G401 (cell line): ENCODE measurements around the gene XPO6. TPM values are rescaled to one million over a fixed set of nuclear protein-coding genes. Genes with fewer than 3 reads are reported as not detected.
"Not testable (repeated sequence)": the region's sequence is repeated elsewhere in the genome, so short reads cannot be mapped to it uniquely, and the experiment has no call there.

Experiments used
- DNase-seq: peaks from one replicate; pipeline ENCODE4 v3.0.0-alpha.2; 2015; ENCODE audit warnings: low spot score
- in situ Hi-C: cut with HindIII; loops from 2 replicates; pipeline ENCODE4 v1.10.0; 2016; ENCODE audit warnings: low sequenced_read_pairs, mixed read lengths
- total RNA-seq: library from RNA; depleted of rRNA; stranded (reverse); fragments of >200 nt; shearing (Covaris generic); gene quantifications from 2 replicates; pipeline ENCODE4 v1.2.3, GENCODE V29; 2014; rRNA removed

The XPO6 gene
- 75.8 and 98.0 TPM in 2 replicates for total RNA-seq

GRCh38 chr16:28211758-28212531, at the start of gene XPO6:
TSS of gene XPO6 (minus strand) at chr16:28211965. CDS start at chr16:28211368, 597 bp downstream.
- in situ Hi-C loops, result no loop called here

GRCh38 chr16:28260193-28260592, 48.4 kb upstream of the XPO6 start:
- in situ Hi-C loops, result no loop called here
- peak; percentile 72 for DNase-seq

More at GRCh38 chr16:28211758-28212531, at the start of gene XPO6:
- DNase-seq, result peak; percentile 97

- in situ Hi-C loops, result no loop called here
Observed at GRCh38 chr16:28259781-28260150, 48.0 kb upstream of the XPO6 start.

GRCh38 chr16:28259091-28259780, 47.5 kb upstream of the XPO6 start:
- peak; percentile 50 for DNase-seq
- in situ Hi-C loops, result no loop called here

More at GRCh38 chr16:28259781-28260150, 48.0 kb upstream of the XPO6 start:
- DNase-seq, result no peak

GRCh38 chr16:28258567-28258966, 46.8 kb upstream of the XPO6 start:
- DNase-seq, result peak; percentile 91
- in situ Hi-C loops, result no loop called here

GRCh38 chr16:28257256-28257655, 45.5 kb upstream of the XPO6 start:
- in situ Hi-C loops, result no loop called here
- no peak for DNase-seq

- DNase-seq, result no peak
- in situ Hi-C loops, result no loop called here
Observed at GRCh38 chr16:28255838-28256237, 44.1 kb upstream of the XPO6 start.

- no peak for DNase-seq
- in situ Hi-C loops, result no loop called here
Observed at GRCh38 chr16:28254158-28254557, 42.4 kb upstream of the XPO6 start.

GRCh38 chr16:28250999-28251398, 39.2 kb upstream of the XPO6 start:
- in situ Hi-C loops, result no loop called here
- no peak for DNase-seq

- in situ Hi-C loops, DNase-seq: not testable (repeated sequence)
Observed at GRCh38 chr16:28249483-28249882, 37.7 kb upstream of the XPO6 start.

GRCh38 chr16:28241924-28242323, 30.2 kb upstream of the XPO6 start:
- in situ Hi-C loops, result no loop called here
- no peak for DNase-seq

- DNase-seq, result no peak
- in situ Hi-C loops, result no loop called here
Observed at GRCh38 chr16:28237754-28238357, 26.1 kb upstream of the XPO6 start.

GRCh38 chr16:28231763-28232162, 20.0 kb upstream of the XPO6 start:
- in situ Hi-C loops, result no loop called here
- DNase-seq, result no peak

- DNase-seq, in situ Hi-C loops: not testable (repeated sequence)
Observed at GRCh38 chr16:28223909-28224308, 12.1 kb upstream of the XPO6 start.

- DNase-seq, in situ Hi-C loops: not testable (repeated sequence)
Observed at GRCh38 chr16:28219777-28220176, 8.0 kb upstream of the XPO6 start.

- DNase-seq, result no peak
- in situ Hi-C loops, result no loop called here
Observed at GRCh38 chr16:28219282-28219681, 7.5 kb upstream of the XPO6 start.

- in situ Hi-C loops, result no loop called here
- peak; percentile 23 for DNase-seq
Observed at GRCh38 chr16:28218109-28218508, 6.3 kb upstream of the XPO6 start.

GRCh38 chr16:28217326-28217725, 5.6 kb upstream of the XPO6 start:
- DNase-seq, result no peak
- in situ Hi-C loops, result no loop called here

GRCh38 chr16:28213396-28213795, 1.6 kb upstream of the XPO6 start:
- in situ Hi-C loops, result no loop called here

GRCh38 chr16:28212532-28212873, 738 bp upstream of the XPO6 start:
- DNase-seq, result no peak
- in situ Hi-C loops, result no loop called here

More at GRCh38 chr16:28213396-28213795, 1.6 kb upstream of the XPO6 start:
- no peak for DNase-seq
